ENCODE results near the gene HOXB9.

The HOXB9 gene

DNA sequence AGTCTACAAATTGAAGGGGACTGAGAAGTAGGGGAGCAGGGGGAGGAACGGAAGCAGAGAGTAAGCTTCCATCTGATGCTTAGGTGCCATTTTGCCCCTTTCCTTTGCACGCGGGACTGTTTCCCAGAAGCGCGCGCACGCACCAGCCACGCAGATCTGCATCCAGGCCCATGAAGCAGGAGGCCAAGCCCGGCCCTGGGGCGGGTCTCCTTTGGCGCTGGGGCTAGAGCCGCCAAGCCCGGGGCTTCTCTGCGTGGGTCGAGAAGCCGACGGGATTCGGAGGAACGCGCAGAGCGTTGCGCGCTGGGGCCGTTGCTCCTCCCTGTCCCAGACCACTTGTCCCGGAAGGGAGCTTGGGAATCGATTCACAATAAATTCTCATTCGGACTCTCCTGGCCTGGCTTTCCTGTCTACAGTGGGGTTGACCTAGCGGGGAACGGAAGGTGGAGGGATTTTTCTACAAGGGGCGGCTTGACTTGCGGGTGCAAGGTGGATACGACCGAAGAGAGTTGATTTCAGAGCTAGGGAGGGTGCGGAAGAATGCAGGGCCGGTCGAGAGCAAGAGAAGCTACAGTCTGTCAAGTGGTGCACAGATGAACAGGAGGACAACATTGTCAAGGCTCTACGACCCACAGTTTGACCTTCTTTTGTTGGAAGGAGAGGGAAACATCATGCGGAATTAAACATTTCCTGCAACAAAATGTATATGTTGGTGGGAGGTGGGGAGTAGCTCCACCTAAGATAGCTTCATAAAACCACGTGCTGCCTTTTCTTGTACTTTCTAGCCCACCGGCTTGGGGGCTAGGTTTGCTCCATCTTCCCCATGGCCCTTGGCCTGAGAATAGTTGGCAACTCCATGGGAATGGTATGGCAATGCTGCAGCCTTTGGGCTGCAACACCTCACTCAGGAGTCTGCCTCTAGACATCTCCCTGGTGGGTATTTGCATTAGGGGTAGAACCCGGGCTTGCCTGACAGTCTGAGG lies 4.5 kb downstream of the HOXB9 start:
- H3K4me1 ChIP-seq (ENCODE audit: control insufficient read depth, low read length) = peaks cover 7% of the 10 kb centered on the region
- H3K4me2 ChIP-seq (ENCODE audit: low read length) = no peak overlapping the region
- peaks cover 88% of the 10 kb centered on the region for H3K27me3 ChIP-seq (ENCODE audit: control insufficient read depth, low read length)
- H3K79me2 ChIP-seq (ENCODE audit: control insufficient read depth, low read length) = no peaks in the 10 kb centered on the region
- H3K36me3 ChIP-seq (ENCODE audit: control insufficient read depth, low read length) = no peaks in the 10 kb centered on the region
- H3K4me3 ChIP-seq (ENCODE audit: low read length) = no peak overlapping the region
- H3K9me2 ChIP-seq (replicated peaks; ENCODE audit: control insufficient read depth, low read length) = no peaks in the 10 kb centered on the region
- no peaks in the 10 kb centered on the region for H3F3A ChIP-seq (ENCODE audit: control insufficient read depth, insufficient read depth)
- no peaks in the 10 kb centered on the region for H4K20me1 ChIP-seq (ENCODE audit: control insufficient read depth, insufficient read depth, low read depth, low read length)
- H3K27ac ChIP-seq (ENCODE audit: low read depth, low read length) = no peak overlapping the region
- no peaks in the 10 kb centered on the region for H3K9me3 ChIP-seq (ENCODE audit: control insufficient read depth, insufficient read depth, low read length)
- TF ChIP-seq EZH2phosphoT487 (IDR thresholded peaks at IDR 0.05; ENCODE audit: borderline replicate concordance, low read length) = no peak
- no peak for TF ChIP-seq CTCF (IDR thresholded peaks at IDR 0.05; ENCODE audit: low read depth, low read length, poor library complexity, severe bottlenecking)

GRCh38 chr17:48620461-48621139 lies 5.6 kb downstream of the HOXB9 start:
- TF ChIP-seq CTCF (IDR thresholded peaks at IDR 0.05; ENCODE audit: low read depth, low read length, poor library complexity, severe bottlenecking) (no peak), EZH2phosphoT487 (IDR thresholded peaks at IDR 0.05; ENCODE audit: borderline replicate concordance, low read length) (no peak)

GRCh38 chr17:48619826-48620449 lies 6.2 kb downstream of the HOXB9 start:
- Histone ChIP-seq H4K20me1 (ENCODE audit: control insufficient read depth, insufficient read depth, low read depth, low read length) (no peaks in the 10 kb centered on the region), H3F3A (ENCODE audit: control insufficient read depth, insufficient read depth) (no peaks in the 10 kb centered on the region), H3K9me3 (ENCODE audit: control insufficient read depth, insufficient read depth, low read length) (no peaks in the 10 kb centered on the region), H3K4me2 (ENCODE audit: low read length) (no peak overlapping the region), H3K4me1 (ENCODE audit: control insufficient read depth, low read length) (peaks cover 7% of the 10 kb centered on the region), H3K36me3 (ENCODE audit: control insufficient read depth, low read length) (no peaks in the 10 kb centered on the region), H3K9me2 (replicated peaks; ENCODE audit: control insufficient read depth, low read length) (no peaks in the 10 kb centered on the region), H3K27ac (ENCODE audit: low read depth, low read length) (no peak overlapping the region), H3K4me3 (ENCODE audit: low read length) (no peak overlapping the region), H3K27me3 (ENCODE audit: control insufficient read depth, low read length) (peaks cover 83% of the 10 kb centered on the region), H3K79me2 (ENCODE audit: control insufficient read depth, low read length) (no peaks in the 10 kb centered on the region)
- TF ChIP-seq EZH2phosphoT487 (IDR thresholded peaks at IDR 0.05; ENCODE audit: borderline replicate concordance, low read length) = no peak
- no peak for TF ChIP-seq CTCF (IDR thresholded peaks at IDR 0.05; ENCODE audit: low read depth, low read length, poor library complexity, severe bottlenecking)

More at GRCh38 chr17:48620461-48621139, 5.6 kb downstream of the HOXB9 start:
- H3K79me2 ChIP-seq (ENCODE audit: control insufficient read depth, low read length) = no peaks in the 10 kb centered on the region
- no peaks in the 10 kb centered on the region for H3K9me3 ChIP-seq (ENCODE audit: control insufficient read depth, insufficient read depth, low read length)
- H3K4me3 ChIP-seq (ENCODE audit: low read length) = no peak overlapping the region
- H3K27ac ChIP-seq (ENCODE audit: low read depth, low read length) = no peak overlapping the region
- no peaks in the 10 kb centered on the region for H3K9me2 ChIP-seq (replicated peaks; ENCODE audit: control insufficient read depth, low read length)
- H3K36me3 ChIP-seq (ENCODE audit: control insufficient read depth, low read length) = no peaks in the 10 kb centered on the region
- H3K27me3 ChIP-seq (ENCODE audit: control insufficient read depth, low read length) = peaks cover 88% of the 10 kb centered on the region
- H3K4me1 ChIP-seq (ENCODE audit: control insufficient read depth, low read length) = peaks cover 7% of the 10 kb centered on the region
- no peaks in the 10 kb centered on the region for H3F3A ChIP-seq (ENCODE audit: control insufficient read depth, insufficient read depth)
- no peak overlapping the region for H3K4me2 ChIP-seq (ENCODE audit: low read length)
- no peaks in the 10 kb centered on the region for H4K20me1 ChIP-seq (ENCODE audit: control insufficient read depth, insufficient read depth, low read depth, low read length)
